ENCODE measurements around the gene SP6. TPM values are rescaled to one million over a fixed set of nuclear protein-coding genes. Genes with fewer than 3 reads are reported as not detected.

SP6 gene
- total RNA-seq, 1 donor from 2014 or later: not detected

DNA sequence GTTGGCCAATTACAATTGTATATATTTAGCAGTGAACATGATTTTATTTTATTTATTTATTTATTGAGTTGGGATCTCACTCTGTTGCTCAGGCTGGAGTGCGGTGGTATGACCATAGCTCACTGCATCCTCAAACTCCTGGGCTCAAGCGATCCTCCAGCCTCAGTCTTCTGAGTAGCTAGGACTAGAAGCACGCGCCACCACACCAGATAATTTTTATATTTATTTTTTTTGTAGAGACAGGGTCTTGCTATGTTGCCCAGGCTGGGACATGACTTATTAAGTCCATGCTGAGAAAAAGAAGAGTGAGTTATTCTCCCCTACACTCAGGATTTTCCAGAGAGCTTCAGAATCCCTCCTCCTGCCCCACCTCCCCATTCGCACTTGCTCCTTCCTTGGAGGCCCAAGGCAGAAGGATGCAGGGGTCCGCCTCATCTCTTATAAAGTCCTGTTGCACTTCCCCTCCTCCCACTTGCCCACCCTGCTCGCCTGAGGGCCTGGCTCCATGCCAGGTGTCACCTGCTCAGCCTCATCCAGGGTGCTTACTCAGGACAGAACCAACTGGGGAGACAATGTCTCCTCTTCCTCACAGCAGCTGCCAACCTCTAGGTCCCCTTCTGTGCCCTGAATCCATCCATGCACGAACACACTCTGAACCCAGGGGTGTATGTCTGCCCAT lies 29.0 kb upstream of the SP6 start:
- no peak for DNase-seq (ENCODE audit: low spot score in 2 of 2)
- FAIRE-seq: no peak

- FAIRE-seq: no peak
- no peak for DNase-seq (ENCODE audit: low spot score in 2 of 2)
These were observed 28.1 kb upstream of the SP6 start for GRCh38 chr17:47879028-47879585.

DNA sequence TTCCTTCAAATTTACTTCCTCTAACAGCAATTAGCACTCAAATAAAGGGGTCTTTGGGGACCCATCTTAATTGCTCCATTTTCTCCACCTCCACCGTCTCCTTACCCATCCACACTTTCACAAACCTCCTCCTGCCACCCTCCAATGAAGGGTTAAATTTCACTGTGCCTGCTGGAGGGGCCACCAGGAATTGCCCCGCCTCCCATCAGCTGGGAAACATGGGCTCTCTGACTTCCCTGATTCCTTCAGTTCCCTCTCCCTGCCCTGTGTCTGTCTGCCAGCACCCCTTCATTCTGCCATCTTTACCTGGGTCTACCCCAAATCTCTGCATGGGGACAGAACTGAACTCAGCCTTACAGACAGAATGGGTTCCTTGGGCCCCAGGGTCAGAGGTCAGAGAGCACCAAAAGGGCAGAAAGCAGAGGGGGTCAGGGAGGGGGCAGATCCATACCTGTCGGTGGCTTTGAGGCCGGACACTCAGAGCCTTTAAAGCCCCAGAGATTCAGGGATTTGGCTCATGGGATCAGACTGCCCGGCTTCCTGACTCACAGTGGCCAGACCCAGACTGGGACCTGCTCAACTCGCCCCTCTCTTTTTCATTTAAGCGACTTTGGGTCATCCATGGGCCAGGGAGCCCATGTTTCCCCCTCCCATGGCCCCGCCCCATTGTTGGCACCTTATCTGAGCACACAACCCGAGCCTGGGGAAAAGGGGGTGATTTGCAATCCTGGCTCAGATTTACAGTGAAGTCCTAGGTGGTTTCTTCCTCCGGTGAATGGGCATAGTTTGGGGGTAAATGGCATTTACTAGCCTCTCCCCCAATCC lies 27.5 kb upstream of the SP6 start:
- DNase-seq (ENCODE audit: low spot score in 2 of 2): no peak
- FAIRE-seq: no peak

DNA sequence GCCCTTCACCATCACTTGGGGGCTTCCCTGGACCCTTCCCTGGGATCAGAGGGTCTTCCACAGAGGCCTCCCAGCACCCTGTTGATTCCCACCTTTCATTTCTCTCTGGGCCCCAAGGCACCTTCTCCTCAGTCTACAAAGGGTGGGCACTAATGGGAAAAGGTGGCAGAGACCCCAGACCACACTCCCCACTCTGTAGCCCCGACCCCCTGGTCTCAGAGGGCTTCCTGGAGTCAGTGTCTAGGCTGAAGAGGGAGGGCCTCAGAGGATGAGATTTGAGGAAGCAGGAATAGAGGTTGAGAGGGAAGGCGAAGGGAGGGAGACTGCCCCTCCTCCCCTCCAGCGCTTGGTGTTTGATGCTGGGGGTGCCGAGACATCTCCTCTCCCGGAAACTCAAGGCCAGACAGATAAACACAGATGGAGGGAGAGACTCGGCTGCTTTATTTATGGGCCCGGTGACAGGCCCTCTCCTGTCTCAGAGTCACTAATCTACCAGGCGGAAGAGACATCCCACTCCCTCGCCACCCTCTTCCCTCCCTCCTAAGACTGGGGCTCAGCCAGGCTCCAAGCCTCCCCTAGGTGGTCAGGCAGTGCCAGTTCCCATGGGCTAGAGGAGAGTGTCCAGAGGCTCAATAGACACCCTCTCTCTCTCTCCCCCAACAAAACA lies 26.5 kb upstream of the SP6 start:
- DNase-seq (ENCODE audit: low spot score in 2 of 2) (no peak), FAIRE-seq (no peak)

DNA sequence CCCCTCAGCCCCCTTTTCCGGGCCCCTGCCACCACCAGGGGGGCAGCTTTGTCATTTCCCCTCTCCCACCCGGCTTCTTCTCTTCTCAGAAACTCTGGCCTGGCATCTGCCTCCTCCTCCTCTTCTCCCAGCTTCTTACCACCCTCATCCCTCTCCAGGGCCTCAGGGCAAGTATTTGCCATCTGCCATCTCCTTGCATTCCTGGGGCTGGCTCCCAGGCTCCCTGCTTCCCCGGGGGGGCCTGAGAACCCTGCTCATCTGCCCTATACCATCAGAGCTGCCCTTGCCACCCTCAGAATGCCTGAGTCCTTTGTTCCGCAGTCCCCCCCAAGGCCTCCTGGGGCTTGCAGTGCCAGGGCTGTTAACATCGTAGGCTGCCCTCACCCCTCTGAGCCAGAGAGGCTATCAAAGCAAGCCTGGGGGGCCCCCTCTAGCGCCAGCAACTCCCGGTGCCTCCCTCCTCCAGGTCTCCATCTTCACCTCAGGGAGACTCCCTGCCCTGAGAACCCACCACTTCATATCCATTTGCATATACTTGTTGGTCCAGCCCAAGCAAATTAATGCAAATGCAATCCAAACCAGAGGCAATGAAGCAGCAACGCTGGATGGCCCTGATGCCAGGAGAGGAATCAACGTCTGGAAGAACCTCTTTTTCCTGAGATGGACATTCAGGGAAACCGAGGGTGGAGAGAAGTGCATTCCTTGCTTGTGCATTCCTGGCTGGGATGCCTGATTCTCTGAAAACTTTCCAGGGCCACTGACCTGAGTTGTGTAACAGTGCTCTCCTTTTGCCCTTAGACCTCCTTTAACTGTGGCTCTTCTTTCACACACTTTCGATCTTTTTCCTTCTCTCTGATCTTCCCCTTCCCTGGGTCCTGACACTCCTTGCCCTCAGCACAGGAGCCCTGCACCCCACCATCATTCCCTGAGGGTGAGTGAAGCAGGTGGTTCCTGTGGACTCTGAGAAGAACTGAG lies 24.3 kb upstream of the SP6 start:
- FAIRE-seq: no peak

GRCh38 chr17:47873200-47874090 lies 22.5 kb upstream of the SP6 start:
- no peak for DNase-seq (ENCODE audit: low spot score in 2 of 2)
- no peak for FAIRE-seq

More for the DNA sequence above, 24.3 kb upstream of the SP6 start:
- DNase-seq (ENCODE audit: low spot score in 2 of 2): no peak

DNA sequence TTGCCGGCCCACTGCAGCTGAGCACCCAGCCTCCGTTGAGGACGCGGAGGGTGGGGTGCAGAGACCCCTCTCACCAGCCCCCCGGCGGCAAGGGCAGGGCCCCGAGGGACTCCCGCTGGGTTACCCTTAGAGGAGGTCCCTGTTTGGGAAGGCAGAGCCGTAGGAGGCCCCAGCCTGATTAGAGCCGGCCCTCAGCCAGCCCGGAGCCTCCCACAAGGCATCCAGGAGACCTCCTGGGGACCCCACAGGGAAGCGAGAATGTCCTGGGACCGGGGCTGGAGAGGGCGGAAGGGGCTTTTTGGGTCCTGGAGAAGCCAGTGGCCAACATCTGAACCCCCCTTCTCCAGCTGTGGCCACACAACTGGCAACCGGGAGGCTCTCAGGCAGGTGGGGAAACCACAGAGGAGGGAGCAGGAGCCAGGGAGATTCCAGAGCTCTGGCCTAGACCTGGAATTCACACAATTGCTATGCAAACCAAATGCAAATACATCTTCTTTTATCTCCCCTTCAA lies 21.7 kb upstream of the SP6 start:
- no peak for DNase-seq (ENCODE audit: low spot score in 2 of 2)

GRCh38 chr17:47872019-47872650 lies 21.2 kb upstream of the SP6 start:
- FAIRE-seq (no peak), DNase-seq (ENCODE audit: low spot score in 2 of 2) (no peak)

More for the DNA sequence above, 21.7 kb upstream of the SP6 start:
- no peak for FAIRE-seq

GRCh38 chr17:47871048-47871447 lies 20.1 kb upstream of the SP6 start:
- no peak for FAIRE-seq
- DNase-seq (ENCODE audit: low spot score in 2 of 2): no peak

GRCh38 chr17:47870056-47870455 lies 19.1 kb upstream of the SP6 start:
- FAIRE-seq (no peak), DNase-seq (ENCODE audit: low spot score in 2 of 2) (no peak)

DNA sequence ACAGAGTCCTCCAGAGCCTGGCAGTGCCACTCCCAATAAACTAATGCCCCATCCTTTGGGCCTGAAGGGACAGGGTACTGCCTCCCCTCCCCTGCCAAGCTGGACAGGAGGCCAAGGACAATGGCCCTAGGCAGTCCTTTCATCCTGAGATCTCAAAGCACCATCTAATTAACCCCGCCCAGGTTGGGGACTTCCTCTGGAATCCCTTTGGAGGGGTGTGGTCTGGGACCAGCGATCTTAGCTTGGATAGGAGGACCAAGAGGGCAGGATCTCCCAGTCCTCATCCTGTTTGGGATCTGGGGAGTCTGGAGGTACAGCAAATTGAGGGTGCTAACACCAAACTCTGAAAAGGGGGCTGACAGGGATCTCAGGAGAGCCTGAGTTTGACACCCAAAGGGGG lies 18.2 kb upstream of the SP6 start:
- FAIRE-seq: no peak

DNA sequence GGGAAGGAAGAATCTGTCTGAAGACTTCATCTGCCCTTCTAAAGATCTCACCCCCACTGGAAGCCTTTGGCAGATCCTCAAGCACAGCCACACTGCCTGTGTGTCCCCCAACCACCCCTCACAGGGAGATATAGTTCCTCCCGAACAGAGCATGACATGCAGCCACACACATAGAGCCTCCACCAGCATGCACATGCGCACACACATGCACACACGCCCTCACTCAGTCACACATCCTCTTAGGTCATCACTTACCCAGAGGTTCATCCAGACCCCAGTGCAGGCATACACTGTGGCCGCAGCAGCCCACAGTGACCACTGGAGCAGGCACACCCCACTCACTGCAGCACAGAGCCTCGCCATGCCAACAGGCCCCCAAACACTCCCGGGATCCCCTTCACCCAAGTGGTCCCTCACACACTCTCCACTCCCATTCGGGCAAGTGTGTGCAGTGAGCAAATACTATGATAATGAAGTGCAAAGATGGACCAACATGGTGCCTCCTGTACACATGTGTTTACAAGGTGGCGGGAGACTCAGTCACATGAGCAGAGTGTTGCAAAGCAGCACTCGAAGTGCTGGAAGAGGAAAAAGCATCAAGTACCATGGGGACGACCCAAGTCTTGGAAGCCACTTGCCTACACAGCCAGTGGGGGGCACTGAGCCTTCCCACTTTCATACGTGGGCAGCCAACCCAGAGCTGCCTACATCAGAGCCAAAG lies 17.0 kb upstream of the SP6 start:
- FAIRE-seq: no peak

More for the DNA sequence above, 18.2 kb upstream of the SP6 start:
- no peak for DNase-seq (ENCODE audit: low spot score in 2 of 2)

DNA sequence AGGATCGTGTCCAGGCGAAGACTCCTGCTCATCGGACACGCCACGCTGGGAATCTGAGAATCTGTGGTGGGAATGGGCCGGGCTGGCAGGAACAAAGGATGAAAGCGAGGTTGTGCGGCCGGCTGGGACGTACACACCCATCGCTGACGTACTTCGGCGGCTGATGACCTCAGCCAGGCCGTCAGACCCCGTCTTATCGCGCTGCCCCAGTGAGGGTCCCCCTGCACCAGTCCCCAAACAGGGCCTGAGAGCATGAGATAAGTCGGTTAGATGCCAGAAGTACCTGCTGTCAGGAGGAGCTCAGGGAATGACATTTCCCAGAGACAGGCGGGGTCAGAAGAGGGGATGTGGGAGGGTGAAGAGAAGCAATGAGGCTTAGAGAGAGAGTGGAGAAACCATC lies 16.0 kb upstream of the SP6 start:
- DNase-seq (ENCODE audit: low spot score in 2 of 2) (no peak), FAIRE-seq (no peak)

More for the DNA sequence above, 17.0 kb upstream of the SP6 start:
- DNase-seq (ENCODE audit: low spot score in 2 of 2): no peak

DNA sequence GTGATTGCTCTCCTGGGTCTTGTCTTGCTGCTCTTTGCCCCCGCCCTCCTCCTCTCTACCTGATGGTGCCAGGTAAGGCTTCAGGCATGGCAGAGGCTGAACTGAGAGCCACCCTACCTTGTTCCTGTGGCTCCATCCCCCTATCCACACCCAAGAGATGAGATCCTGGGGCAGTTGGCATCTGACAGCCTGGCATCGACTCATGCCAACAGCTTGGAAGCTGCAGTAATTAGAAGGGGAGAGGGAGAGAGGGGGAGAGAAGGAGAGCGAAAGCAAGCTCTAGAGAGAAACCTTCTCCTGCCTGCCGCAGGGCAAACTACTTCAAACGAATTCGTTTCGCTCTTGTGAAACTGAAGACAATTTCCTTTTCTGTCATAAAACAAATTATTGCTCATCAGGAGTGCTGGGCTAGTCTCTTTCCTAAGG lies 13.8 kb upstream of the SP6 start:
- DNase-seq (ENCODE audit: low spot score in 2 of 2) (no peak), FAIRE-seq (no peak)

DNA sequence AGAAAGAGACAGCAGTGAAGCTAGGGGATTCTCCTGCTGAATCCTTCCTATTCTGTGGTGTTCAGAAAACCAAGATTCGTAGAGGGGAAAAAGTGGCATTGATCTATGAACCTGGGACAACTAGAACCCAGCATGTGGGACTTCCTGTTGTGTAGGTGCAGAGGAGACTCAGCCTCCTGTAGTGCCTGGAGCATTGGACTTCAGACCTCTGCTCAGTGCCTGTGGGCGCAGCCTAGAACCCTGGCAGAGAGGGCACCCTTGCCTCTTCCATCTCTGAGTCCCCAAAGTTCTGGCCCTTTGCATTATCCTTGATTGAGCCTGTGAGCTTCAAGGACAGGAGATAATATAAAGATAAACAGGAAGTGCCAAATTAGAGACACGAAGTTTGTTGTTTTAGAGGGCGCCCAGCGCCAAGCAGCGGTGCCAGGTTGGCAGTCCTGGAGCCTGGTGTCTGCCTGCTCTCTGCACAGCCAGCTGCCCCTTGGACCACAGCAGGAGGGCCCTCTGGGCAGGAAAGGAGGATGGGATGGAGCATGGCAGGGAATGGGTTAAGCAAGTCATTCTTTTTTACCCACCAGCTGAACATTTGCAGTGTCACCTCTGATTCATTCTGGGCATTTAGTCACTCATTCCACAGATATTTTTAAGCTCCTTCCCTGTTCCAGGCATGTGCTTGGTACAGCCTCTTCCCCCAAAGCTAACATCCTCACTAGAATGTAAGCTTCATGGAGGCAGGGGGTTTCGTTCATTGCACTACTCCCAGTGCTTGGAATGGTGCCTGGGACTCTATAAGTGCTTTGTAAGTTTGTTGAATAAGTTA lies 11.9 kb upstream of the SP6 start:
- no peak for DNase-seq (ENCODE audit: low spot score in 2 of 2)
- FAIRE-seq: no peak

DNA sequence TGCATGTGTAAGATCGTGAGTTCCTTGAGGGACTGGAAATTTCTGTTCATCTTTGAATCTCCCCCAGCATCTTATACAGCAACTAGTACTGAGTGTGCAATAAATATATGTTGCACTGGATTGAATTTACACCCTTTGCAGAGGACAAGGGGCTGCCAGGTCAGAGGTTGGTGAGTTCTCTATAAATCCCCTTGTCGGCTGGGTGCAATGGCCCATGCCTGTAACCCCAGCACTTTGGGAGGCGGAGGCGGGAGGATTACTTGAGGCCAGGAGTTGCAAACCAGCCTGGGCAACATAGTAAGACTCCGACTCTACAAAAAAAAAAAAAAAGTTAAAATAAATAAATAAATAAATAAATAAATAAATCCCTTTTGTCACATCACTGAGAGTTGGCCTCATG lies 9.4 kb upstream of the SP6 start:
- FAIRE-seq (no peak), DNase-seq (ENCODE audit: low spot score in 2 of 2) (no peak)

Measured in frontal cortex (tissue), 4 donors.